Neutrophil (primary cell): Measurements from ENCODE around the gene PTBP2.
A peak's percentile ranks its signal among the peaks of the same experiment; 100 is the strongest.

ENCODE experiments used
- H3K27ac ChIP-seq: fragments of 200-600 bp; sonication (generic); 2 replicates; pipeline ENCODE4 v1.5.1; 2016; ENCODE audit warnings: mild to moderate bottlenecking, moderate library complexity
- H3K27me3 ChIP-seq: fragments of 200-600 bp; sonication (generic); 2 replicates; pipeline ENCODE4 v1.6.0; 2016; ENCODE audit warnings: mild to moderate bottlenecking
- H3K36me3 ChIP-seq: fragments of 200-600 bp; sonication (generic); 2 replicates; pipeline ENCODE4 v1.5.1; 2017
- H3K4me1 ChIP-seq, 2 experiments: fragments of 200-600 bp in 1 of 2; sonication (generic) in 1 of 2; 1 replicate in 1 of 2; 2 replicates in 1 of 2; pipeline versions ENCODE4 v1.5.1 to v1.6.1; 2013 to 2016; ENCODE audit warnings: low read depth in 1 of 2, low read length in 1 of 2, mild to moderate bottlenecking in 1 of 2, moderate library complexity in 1 of 2; ENCODE audit not compliant: control insufficient read depth in 1 of 2, insufficient read depth in 1 of 2
- H3K4me3 ChIP-seq, 2 experiments: fragments of 200-600 bp in 1 of 2; sonication (generic) in 1 of 2; 1 replicate in 1 of 2; 2 replicates in 1 of 2; pipeline ENCODE4 v1.5.1; 2013 to 2016; ENCODE audit warnings: low read depth in 1 of 2, low read length in 1 of 2, mild to moderate bottlenecking in 1 of 2, moderate library complexity in 1 of 2
- H3K9me3 ChIP-seq: fragments of 200-600 bp; sonication (generic); 2 replicates; pipeline ENCODE4 v1.5.1; 2016
- TF ChIP-seq, protein P1 (sequence below): fragments of 200-600 bp; sonication (generic); IDR thresholded peaks from 2 replicates; pipeline ENCODE4 v1.5.1; 2016; ENCODE audit warnings: antibody characterized with exemption

Gene PTBP2

DNA sequence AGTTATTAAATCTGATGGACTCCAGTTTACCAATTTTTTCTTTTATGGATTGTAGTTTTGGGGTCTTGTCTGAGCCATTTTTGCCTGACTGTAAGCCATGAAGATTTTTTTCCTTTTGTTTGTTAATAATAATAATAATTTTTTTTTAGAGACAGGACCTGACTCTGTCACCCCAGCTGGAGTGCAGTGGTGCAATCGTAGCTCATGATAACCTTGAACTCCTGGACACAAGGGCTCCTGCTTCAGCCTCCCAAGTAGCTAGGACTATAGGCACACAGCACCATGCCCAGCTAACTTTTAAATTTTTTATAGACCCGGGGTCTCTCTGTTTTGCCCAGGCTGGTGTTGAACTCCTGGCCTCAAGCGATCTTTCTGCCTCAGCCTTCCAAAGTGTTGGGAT, 6.3 kb downstream of the PTBP2 start:
- H3K4me3 ChIP-seq, result no peak overlapping the region
- no peaks in the 10 kb centered on the region for H3K9me3 ChIP-seq
- no peak overlapping the region for H3K27ac ChIP-seq
- H3K4me1 ChIP-seq, result peaks cover 14 to 16% of the 10 kb centered on the region in 2 experiments
- no peaks in the 10 kb centered on the region for H3K36me3 ChIP-seq
- H3K27me3 ChIP-seq, result no peaks in the 10 kb centered on the region
- TF ChIP-seq, protein P1, sequence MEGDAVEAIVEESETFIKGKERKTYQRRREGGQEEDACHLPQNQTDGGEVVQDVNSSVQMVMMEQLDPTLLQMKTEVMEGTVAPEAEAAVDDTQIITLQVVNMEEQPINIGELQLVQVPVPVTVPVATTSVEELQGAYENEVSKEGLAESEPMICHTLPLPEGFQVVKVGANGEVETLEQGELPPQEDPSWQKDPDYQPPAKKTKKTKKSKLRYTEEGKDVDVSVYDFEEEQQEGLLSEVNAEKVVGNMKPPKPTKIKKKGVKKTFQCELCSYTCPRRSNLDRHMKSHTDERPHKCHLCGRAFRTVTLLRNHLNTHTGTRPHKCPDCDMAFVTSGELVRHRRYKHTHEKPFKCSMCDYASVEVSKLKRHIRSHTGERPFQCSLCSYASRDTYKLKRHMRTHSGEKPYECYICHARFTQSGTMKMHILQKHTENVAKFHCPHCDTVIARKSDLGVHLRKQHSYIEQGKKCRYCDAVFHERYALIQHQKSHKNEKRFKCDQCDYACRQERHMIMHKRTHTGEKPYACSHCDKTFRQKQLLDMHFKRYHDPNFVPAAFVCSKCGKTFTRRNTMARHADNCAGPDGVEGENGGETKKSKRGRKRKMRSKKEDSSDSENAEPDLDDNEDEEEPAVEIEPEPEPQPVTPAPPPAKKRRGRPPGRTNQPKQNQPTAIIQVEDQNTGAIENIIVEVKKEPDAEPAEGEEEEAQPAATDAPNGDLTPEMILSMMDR, result no peak

DNA sequence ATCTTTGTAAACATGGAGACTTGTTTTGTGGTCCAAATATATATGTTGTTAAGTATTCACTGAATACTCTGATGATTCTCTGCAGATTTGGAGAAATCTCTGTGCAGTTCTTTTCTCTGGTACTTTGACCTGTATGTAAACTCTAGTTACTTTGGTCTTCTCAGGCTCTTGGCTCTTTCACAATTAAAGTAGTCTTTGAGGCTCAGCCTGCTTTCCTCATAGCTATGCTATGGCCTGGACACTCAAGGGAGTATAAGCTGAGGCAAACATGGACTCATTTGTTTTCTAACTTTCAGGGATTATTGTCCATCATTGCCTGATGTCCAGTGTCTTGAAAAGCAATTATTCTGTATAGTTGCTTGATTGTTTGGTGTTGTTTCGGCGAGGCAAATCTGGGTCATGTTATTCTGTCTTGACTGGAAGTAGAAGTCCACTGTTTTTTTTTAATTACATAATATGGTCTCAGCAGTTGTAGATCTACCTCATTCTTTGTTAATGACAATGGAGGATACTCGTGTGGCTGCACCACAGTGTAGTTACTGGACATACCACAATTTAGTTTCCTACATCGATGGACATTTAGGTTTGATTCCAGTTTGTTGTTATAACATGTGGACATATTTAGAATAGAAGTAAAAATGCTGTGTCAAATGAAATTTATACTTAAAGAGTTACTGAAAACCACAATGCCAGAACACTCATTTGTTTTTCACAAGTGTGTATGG, 9.2 kb downstream of the PTBP2 start:
- Histone ChIP-seq H3K36me3 (no peaks in the 10 kb centered on the region), H3K27me3 (no peaks in the 10 kb centered on the region), H3K27ac (peak overlapping the region; percentile 2), H3K9me3 (no peaks in the 10 kb centered on the region), H3K4me1 (peaks cover 0 to 7% of the 10 kb centered on the region in 2 experiments), H3K4me3 (no peak overlapping the region)
- TF ChIP-seq, protein P1, result no peak

DNA sequence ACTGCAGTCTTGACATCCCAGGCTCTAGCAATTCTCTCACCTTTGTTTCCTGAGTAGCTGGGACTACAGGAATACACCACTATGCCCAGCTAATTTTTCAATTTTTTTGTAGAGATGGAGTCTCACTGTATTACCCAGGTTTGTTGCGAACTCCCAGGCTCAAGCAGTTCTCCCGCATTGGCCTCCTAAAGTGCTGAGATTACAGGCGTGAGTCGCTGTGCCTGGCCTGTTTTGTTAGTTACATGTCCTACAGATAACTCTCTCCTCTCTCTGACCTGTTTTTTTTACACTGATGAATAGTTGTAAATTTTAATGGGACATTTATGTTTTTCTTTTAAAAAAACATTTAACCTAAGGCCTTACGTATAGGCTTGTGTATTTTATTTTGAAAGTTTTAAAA, 19.8 kb downstream of the PTBP2 start:
- Histone ChIP-seq H3K4me1 (no peaks in the 10 kb centered on the region), H3K27ac (no peak overlapping the region)
- TF ChIP-seq, protein P1, result no peak

DNA sequence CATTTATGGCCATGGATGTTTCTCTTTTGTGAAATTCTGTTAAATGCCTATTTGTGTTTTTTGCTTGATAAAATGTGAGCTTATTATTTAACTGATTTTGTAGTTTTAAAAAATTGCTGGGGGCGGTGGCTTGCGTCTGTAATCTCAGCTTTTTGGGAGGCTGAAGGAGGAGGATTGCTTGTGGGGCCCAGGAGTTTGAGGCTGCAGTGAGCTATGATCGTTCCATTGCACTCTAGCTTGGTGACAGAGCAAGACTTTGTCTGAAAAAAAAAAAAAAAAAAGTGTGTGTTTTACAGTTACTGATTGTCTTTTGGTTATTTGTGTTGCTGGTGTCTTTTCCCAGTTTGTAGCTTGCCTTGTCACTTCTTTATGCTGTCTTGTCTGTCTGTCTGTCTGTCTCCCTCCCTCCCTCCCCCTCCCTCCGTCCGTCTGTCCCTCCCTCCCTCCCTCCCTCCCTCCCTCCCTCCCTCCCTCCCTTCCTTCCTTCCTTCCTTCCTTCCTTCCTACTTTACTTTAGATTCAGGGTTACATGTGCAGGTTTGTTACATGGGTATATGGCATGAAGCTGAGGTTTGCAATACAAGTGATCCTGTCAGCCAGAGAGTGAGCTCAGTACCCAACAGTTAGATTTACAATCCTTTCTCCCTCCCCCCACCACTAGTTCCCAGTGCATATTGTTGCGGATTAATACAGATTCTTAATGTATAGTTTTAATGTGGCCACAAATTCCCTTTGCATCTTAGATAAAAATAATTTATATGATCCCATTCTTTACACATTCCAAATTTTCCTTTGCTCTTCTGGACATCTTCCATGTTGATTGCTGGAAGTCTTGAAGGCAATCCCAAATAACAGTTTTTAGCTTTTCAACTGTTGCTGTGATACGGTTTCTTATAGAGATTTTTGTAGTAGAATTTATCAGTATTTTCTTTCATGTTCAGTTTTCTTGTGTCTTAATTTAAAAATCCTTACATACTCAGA, 25.1 kb downstream of the PTBP2 start:
- Histone ChIP-seq H3K36me3 (no peaks in the 10 kb centered on the region), H3K4me3 (no peak overlapping the region), H3K27ac (no peak overlapping the region), H3K4me1 (no peaks in the 10 kb centered on the region), H3K27me3 (no peaks in the 10 kb centered on the region), H3K9me3 (no peaks in the 10 kb centered on the region)
- TF ChIP-seq, protein P1, result no peak

More for the DNA sequence above, 19.8 kb downstream of the PTBP2 start:
- H3K36me3 ChIP-seq, result no peaks in the 10 kb centered on the region
- H3K9me3 ChIP-seq, result no peaks in the 10 kb centered on the region
- no peak overlapping the region for H3K4me3 ChIP-seq
- H3K27me3 ChIP-seq, result no peaks in the 10 kb centered on the region

DNA sequence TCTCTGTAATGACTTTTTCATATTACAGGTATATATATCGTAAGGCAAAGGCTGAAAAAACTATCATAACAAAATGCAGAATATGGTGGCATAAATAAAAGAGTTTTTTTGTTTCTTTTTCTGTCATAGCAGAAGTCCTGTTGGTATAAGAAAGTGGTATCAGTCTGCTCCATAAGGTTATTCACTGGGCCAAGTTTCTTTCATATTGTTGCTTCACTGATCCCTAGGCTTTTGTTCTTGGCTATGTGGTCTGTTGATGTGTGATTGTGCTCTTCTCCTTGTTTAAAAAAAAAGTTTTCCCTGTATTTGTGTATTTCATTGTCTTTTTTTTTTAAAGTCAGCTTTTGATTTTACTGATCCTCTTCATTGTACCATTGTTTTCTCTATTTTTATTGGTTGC, 26.0 kb downstream of the PTBP2 start:
- Histone ChIP-seq H3K27ac (no peak overlapping the region), H3K4me3 (no peak overlapping the region), H3K27me3 (no peaks in the 10 kb centered on the region), H3K36me3 (peaks cover 4% of the 10 kb centered on the region), H3K9me3 (no peaks in the 10 kb centered on the region), H3K4me1 (no peaks in the 10 kb centered on the region)
- TF ChIP-seq, protein P1, result no peak
